AG04450 (cell line): ENCODE results near the gene ATP6V1B1. TPM values are rescaled to one million over a fixed set of nuclear protein-coding genes. Genes with fewer than 3 reads are reported as not detected.
A peak's percentile ranks its signal among the peaks of the same experiment; 100 is the strongest.
"Not testable (repeated sequence)": the region's sequence is repeated elsewhere in the genome, so short reads cannot be mapped to it uniquely, and the experiment has no call there.

Experiments
- CTCF ChIA-PET: fragments of 300-600, 350-600 bp; formaldehyde crosslinking; extraction: SDS; loops from one replicate; lab custom pipeline; 2022; ENCODE audit warnings: antibody characterized with exemption, inconsistent platforms; lab: Charles Lee
- POLR2A ChIA-PET: fragments of 350-600 bp; formaldehyde crosslinking; extraction: SDS; loops from one replicate; lab custom pipeline; 2021; ENCODE audit warnings: antibody characterized with exemption, inconsistent platforms; lab: Yijun Ruan, JAX
- DNase-seq: peaks from one replicate; pipeline ENCODE4 v3.0.0-alpha.2; 2011; ENCODE audit warnings: low read depth, low spot score
- H3K27ac ChIP-seq: one replicate; pipeline ENCODE4 v1.5.1; 2012; ENCODE audit warnings: low read depth, low read length, control low read depth
- H3K27me3 ChIP-seq: one replicate; pipeline ENCODE4 v1.6.0; 2012; ENCODE audit warnings: low read length; ENCODE audit not compliant: control insufficient read depth, insufficient read depth
- H3K4me3 ChIP-seq: 2 replicates; pipeline ENCODE4 v1.5.1; 2011; ENCODE audit warnings: mild to moderate bottlenecking, low read depth, low read length, control low read depth
- H3K9me3 ChIP-seq: 2 replicates; pipeline ENCODE4 v1.5.1; 2012; ENCODE audit warnings: low read length; ENCODE audit not compliant: control insufficient read depth, insufficient read depth
- polyA plus RNA-seq: library from polyadenylated mRNA; depleted of rRNA; stranded (reverse); fragments of >200 nt; gene quantifications from 2 replicates; pipeline ENCODE4 v1.2.3, GENCODE V29; 2011
- TF ChIP-seq, protein P1 (sequence below): IDR thresholded peaks from 2 replicates; pipeline ENCODE4 v1.5.1; 2011; ENCODE audit warnings: low read depth, low read length, control low read depth, inconsistent platforms

ATP6V1B1 gene
- polyA plus RNA-seq, 1 experiment, result 0.82 TPM

DNA sequence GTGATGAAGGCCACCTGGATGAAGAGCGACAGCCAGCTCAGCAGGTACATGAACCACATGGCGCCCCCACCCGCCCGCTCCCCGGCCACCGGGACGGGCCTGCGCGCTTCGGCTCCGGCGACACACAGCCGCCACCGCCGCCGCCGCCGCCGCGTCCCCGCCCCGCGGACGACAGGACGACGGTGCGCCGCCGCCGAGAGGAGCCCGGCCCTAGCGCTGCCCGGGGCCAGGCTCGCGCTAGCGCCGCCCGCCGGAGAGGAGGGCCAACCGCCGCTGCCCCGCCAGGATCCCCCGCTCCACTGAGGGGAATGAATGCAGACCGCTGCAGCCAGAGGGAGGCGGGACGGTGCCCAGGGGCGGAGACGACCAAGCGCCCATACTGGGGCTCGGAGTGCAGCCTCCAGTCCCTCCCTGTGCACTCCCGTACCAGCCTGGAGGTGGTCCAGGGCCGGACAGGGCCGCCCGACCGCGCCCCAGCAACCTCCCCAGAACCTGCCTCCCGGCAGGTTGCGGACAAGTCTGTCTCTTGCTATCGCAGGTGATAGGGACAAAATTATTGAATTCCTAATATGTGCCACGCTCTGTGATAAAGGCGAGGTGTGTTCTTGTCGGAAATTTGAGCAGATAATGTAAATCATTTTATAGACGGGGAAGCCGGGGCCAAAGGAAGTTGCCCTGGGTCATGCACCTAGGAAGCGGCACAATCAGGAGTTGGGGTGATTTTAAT lies 59.2 kb downstream of the ATP6V1B1 start, which contains the start of gene TEX261:
Gene TEX261 (minus strand): TSS at position 175 of the 727 bp plus-strand sequence. CDS start 116 bp downstream, at position 59.
- CTCF ChIA-PET, result no interaction called here
- DNase-seq, result peak; percentile 43
- POLR2A ChIA-PET, result interaction anchor here (1.5 kb wide), 1 partner anchor 10 kb away, joined by 3 read pairs; no protein-coding TSS in a partner anchor

DNA sequence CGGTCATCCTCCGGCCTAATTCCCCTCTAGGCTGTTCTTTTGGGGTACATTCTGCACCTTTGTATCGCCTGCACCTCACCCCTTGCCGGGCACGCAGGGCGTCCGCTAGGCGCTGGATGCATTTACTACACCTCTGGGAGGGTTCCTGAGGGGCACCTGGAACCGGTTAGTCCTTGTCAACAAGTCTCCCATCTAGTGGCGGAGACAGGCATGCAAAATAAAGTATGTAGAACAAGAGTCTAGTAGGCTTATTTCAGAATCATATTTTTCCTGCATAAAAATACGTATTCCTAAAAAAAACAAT lies 59.7 kb downstream of the ATP6V1B1 start:
- no peaks in the 10 kb centered on the region for H3K27me3 ChIP-seq
- CTCF ChIA-PET, result no interaction called here
- H3K27ac ChIP-seq, result no peak overlapping the region
- no peak for DNase-seq
- POLR2A ChIA-PET, result no interaction called here
- TF ChIP-seq, protein P1, sequence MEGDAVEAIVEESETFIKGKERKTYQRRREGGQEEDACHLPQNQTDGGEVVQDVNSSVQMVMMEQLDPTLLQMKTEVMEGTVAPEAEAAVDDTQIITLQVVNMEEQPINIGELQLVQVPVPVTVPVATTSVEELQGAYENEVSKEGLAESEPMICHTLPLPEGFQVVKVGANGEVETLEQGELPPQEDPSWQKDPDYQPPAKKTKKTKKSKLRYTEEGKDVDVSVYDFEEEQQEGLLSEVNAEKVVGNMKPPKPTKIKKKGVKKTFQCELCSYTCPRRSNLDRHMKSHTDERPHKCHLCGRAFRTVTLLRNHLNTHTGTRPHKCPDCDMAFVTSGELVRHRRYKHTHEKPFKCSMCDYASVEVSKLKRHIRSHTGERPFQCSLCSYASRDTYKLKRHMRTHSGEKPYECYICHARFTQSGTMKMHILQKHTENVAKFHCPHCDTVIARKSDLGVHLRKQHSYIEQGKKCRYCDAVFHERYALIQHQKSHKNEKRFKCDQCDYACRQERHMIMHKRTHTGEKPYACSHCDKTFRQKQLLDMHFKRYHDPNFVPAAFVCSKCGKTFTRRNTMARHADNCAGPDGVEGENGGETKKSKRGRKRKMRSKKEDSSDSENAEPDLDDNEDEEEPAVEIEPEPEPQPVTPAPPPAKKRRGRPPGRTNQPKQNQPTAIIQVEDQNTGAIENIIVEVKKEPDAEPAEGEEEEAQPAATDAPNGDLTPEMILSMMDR, result peak; percentile 38; the same call in 1 of the 2 replicates
- H3K9me3 ChIP-seq, result no peaks in the 10 kb centered on the region; the same call in 1 of the 2 replicates
- peak overlapping the region; percentile 78 for H3K4me3 ChIP-seq

More for the DNA sequence above, 59.2 kb downstream of the ATP6V1B1 start, which contains the start of gene TEX261:
- Histone ChIP-seq H3K27me3 (no peaks in the 10 kb centered on the region), H3K9me3 (no peaks in the 10 kb centered on the region; the same call in 1 of the 2 replicates), H3K4me3 (peak within 1 kb of the TSS; percentile 78), H3K27ac (no peak within 1 kb of the TSS)
- TF ChIP-seq, protein P1, result peak; percentile 62

DNA sequence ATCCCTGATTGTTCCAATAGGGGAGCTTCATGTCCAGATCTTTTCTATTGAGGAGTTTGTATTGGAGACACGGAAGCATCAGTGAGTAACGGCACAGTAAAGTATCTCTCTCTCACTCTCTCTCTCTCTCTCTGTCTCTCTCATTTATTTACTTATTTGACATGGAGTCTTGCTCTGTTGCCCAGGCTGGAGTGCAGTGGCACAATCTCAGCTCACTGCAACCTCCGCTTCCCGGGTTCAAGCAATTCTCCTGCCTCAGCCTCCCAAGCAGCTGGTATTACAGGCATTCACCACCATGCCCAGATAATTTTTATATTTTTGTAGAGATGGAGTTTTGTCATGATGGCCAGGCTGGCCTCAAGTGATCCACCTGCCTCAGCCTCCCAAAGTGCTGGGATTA lies 63.2 kb downstream of the ATP6V1B1 start:
- H3K27me3 ChIP-seq, H3K4me3 ChIP-seq, POLR2A ChIA-PET, DNase-seq, H3K27ac ChIP-seq, H3K9me3 ChIP-seq: not testable (repeated sequence)
- CTCF ChIA-PET, result interaction anchor here (1.2 kb wide), 1 partner anchor 61 kb away, joined by 3 read pairs; no protein-coding TSS in a partner anchor

- Histone ChIP-seq H3K27ac (no peak overlapping the region), H3K9me3 (no peaks in the 10 kb centered on the region; the same call in 1 of the 2 replicates), H3K4me3 (no peak overlapping the region), H3K27me3 (peaks cover 10% of the 10 kb centered on the region)
- no peak for DNase-seq
- ChIA-PET POLR2A (no interaction called here), CTCF (interaction anchor here (1.2 kb wide), 1 partner anchor 60 kb away, joined by 3 read pairs; no protein-coding TSS in a partner anchor)
- TF ChIP-seq, protein P1, result no peak
Measured at GRCh38 chr2:70999362-70999761, 63.7 kb downstream of the ATP6V1B1 start.

GRCh38 chr2:70999931-71000330 lies 64.2 kb downstream of the ATP6V1B1 start:
- H3K27me3 ChIP-seq, H3K4me3 ChIP-seq, H3K27ac ChIP-seq, POLR2A ChIA-PET, DNase-seq, H3K9me3 ChIP-seq: not testable (repeated sequence)
- CTCF ChIA-PET, result interaction anchor here (1.1 kb wide), 1 partner anchor 54 kb away, joined by 3 read pairs; no protein-coding TSS in a partner anchor
